ENCODE measurements around the gene SARDH. TPM values are rescaled to one million over a fixed set of nuclear protein-coding genes. Genes with fewer than 3 reads are reported as not detected.

SARDH gene
- total RNA-seq, 2 donors from 2014 or later = 20.2 to 61.0 TPM

DNA sequence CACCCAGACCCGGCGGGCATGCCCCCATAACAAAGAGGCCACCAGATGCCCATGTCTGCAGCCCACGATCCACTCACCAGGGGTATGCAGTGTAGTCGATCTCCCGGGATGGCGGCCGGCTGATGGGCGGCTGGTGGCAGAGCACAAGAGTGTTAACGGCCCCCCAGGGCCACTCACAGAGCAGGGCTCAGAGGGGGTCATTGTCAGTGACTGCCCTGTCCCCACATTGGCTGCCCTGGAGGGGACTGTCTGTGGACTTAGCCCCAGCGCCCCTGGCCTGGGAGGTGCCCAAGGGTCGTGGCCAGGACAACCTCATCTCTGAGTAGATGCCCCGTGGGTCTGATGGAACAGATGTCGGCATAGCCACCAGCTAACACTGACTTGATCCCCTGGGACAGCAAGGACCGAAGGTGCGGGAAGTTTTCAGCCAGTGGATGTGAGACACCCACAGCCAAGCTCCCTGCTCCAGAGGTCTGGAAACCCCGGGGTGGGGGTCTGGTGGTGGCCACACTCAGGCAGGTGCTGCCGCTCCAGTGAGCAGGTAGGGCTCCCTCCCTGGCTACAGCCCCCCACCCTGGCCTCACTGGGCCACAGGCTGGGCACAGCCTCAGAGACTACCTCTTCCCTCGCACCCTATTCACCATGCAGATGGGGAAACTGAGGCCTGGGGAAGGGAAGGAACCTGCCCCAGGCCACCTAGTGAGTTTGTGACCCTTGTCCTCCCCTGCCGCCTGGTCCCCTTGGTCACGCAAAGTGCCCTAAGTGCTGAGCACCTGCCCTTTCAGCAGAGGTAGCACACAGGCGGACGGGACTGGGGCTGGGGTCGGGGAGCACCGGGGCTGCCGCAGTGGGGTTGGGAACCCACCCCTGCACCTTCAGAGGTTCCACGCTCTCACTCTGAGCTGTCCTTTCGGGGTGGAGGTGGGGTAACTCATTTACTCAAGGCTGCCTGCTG lies 38.1 kb upstream of the SARDH start:
- ATAC-seq (no peak), DNase-seq (no peak)
- 92 to 96% methylated on average over 7 to 25 of the region's 27 CpGs for WGBS, 2 donors
- Histone ChIP-seq H3K9me3 (no peaks in the 10 kb centered on the region), H3K36me3 (replicated peaks in 1 of 2; ENCODE audit: insufficient read depth in 1 of 2, low read depth in 2 of 2) (peaks cover 5 to 30% of the 10 kb centered on the region in 2 donors), H3K4me1 (peaks cover 11% of the 10 kb centered on the region), H3K4me3 (no peak overlapping the region), H3K27ac (no peak overlapping the region), H3K27me3 (no peaks in the 10 kb centered on the region)
- TF ChIP-seq, protein P1, sequence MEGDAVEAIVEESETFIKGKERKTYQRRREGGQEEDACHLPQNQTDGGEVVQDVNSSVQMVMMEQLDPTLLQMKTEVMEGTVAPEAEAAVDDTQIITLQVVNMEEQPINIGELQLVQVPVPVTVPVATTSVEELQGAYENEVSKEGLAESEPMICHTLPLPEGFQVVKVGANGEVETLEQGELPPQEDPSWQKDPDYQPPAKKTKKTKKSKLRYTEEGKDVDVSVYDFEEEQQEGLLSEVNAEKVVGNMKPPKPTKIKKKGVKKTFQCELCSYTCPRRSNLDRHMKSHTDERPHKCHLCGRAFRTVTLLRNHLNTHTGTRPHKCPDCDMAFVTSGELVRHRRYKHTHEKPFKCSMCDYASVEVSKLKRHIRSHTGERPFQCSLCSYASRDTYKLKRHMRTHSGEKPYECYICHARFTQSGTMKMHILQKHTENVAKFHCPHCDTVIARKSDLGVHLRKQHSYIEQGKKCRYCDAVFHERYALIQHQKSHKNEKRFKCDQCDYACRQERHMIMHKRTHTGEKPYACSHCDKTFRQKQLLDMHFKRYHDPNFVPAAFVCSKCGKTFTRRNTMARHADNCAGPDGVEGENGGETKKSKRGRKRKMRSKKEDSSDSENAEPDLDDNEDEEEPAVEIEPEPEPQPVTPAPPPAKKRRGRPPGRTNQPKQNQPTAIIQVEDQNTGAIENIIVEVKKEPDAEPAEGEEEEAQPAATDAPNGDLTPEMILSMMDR (IDR thresholded peaks at IDR 0.05) = no peak
- no peak for TF ChIP-seq POLR2A (IDR thresholded peaks at IDR 0.05)
- intact Hi-C loops (cut with DNase I) = no loop called here

DNA sequence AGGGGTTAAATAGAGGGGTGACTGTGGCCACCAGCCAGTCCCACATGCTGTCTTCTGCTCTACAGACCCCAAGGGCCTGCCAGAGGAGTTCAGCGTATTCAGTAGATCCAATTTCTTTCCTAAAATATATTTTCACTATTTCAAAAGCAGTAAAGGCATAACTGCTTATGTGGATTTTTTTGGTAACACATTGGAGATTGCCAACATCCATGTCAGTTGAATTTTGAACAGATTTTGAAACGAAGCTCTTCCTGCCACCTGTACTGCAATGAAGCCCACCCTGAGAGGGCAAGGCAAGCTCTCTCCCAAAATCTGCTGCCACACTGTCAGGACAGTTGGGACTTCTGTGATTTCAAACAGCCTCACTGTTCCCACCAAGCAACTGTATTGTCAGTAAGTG lies 37.1 kb upstream of the SARDH start:
- H3K36me3 ChIP-seq (replicated peaks in 1 of 2; ENCODE audit: insufficient read depth in 1 of 2, low read depth in 2 of 2) = peaks cover 5 to 30% of the 10 kb centered on the region in 2 donors
- peaks cover 20% of the 10 kb centered on the region for H3K4me1 ChIP-seq
- no peak overlapping the region for H3K4me3 ChIP-seq
- intact Hi-C loops (cut with DNase I) = no loop called here
- no peak for ATAC-seq
- no peak for TF ChIP-seq POLR2A (IDR thresholded peaks at IDR 0.05)
- TF ChIP-seq, protein P1 (IDR thresholded peaks at IDR 0.05) = no peak
- no peak for DNase-seq
- H3K27me3 ChIP-seq = no peaks in the 10 kb centered on the region
- H3K27ac ChIP-seq = no peak overlapping the region
- no peaks in the 10 kb centered on the region for H3K9me3 ChIP-seq
- 72 to 94% methylated on average over 1 to 2 of the region's 2 CpGs for WGBS, 2 donors

DNA sequence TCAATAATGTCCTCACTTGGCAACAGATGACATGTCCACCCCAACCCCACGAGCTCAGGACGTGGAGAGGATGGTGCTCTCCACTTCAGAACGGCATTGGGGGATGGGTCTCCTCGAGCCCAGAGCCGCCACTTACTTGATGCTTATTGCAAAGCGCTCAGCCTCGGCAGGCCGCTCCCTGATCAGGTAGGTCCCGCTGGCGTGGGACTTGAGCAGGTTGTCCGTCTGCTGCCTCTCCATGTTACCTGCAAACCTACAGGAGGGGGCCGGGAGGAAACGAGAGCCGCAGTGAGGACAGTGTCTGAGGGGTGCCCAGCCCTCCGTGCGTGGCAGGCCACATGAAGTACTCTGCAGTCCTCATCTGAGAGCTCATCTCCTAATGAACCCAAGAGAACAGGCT lies 36.6 kb upstream of the SARDH start:
- Histone ChIP-seq H3K27ac (no peak overlapping the region), H3K4me1 (peaks cover 23% of the 10 kb centered on the region), H3K27me3 (no peaks in the 10 kb centered on the region), H3K4me3 (no peak overlapping the region), H3K9me3 (no peaks in the 10 kb centered on the region), H3K36me3 (replicated peaks in 1 of 2; ENCODE audit: insufficient read depth in 1 of 2, low read depth in 2 of 2) (peaks cover 5 to 30% of the 10 kb centered on the region in 2 donors)
- intact Hi-C loops (cut with DNase I) = no loop called here
- WGBS, 2 donors = 70 to 91% methylated on average over 6 to 16 of the region's 16 CpGs
- ATAC-seq (no peak), DNase-seq (peak in 1 of 4 donors; percentile 25)
- TF ChIP-seq, protein P1 (IDR thresholded peaks at IDR 0.05) = no peak
- TF ChIP-seq POLR2A (IDR thresholded peaks at IDR 0.05) = peak in 1 of 3 donors; percentile 8

DNA sequence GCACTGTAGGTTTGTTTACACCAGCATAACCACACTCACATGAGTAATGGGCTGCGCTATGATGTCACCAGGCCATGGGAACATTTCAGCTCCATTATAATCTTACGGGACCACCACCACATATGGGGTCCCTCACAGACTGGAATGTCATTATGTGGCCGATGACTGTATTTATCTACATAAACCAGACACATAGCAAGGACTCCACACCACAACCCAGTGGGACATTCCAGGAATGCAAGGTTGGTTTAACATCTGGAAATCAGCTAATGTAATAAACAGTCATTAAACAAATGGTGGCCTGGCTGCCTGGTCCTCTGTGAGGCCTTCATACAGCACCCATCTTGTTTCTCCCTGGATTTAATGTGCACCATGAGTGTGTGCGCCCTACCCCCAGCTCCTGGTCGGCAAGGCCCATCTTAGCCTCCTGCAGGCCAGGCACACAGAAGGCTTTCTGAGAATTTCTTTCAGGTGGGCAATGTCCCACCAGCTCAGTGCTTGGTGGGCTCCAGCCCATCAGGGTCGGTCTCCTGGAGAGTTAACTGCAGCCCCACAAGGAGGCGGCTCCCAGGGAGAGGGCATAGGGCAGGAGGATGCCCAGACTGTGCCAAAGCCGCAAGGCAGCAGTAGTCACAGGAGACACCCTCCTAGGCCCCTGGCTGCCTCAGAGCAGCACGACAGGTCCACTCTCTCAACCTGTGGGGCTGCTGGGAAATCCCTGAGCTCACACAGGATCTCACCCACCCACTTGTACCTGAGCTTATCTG lies 35.9 kb upstream of the SARDH start:
- H3K9me3 ChIP-seq = no peaks in the 10 kb centered on the region
- ATAC-seq = no peak
- peak overlapping the region in 1 of 4 donors; percentile 5 for H3K27ac ChIP-seq
- H3K4me3 ChIP-seq = no peak overlapping the region
- DNase-seq = peak; percentile 1 to 25 (median 9)
- H3K36me3 ChIP-seq (replicated peaks in 1 of 2; ENCODE audit: insufficient read depth in 1 of 2, low read depth in 2 of 2) = peaks cover 5 to 27% of the 10 kb centered on the region in 2 donors
- WGBS, 2 donors = 69 to 94% methylated on average over 5 to 9 of the region's 9 CpGs
- no peak for TF ChIP-seq POLR2A (IDR thresholded peaks at IDR 0.05)
- TF ChIP-seq, protein P1 (IDR thresholded peaks at IDR 0.05) = no peak
- H3K27me3 ChIP-seq = no peaks in the 10 kb centered on the region
- intact Hi-C loops (cut with DNase I) = no loop called here
- H3K4me1 ChIP-seq = peaks cover 29% of the 10 kb centered on the region
